Measurements from ENCODE around the gene CIART.
A peak's percentile ranks its signal among the peaks of the same experiment; 100 is the strongest.

CIART gene

DNA sequence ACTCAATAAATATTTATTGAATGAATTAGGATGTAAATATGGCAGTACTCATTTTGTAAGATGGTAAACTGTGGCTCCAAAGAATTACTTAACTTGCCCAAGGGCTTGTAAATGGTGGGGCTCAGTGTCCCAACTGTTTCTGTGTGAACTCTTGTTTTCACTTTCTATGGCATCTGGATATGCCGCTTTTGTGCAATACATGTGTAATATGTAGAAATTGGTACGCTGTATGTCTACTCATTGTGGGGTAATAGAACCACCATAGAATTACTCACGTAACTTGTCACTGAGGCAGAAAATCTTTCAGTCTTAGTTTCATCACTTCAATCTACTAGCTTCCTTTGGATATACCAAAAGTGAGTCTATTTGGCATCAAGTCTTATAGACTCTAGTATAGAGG, 40.0 kb downstream of the CIART start:
- peaks cover 10% of the 10 kb centered on the region for H3K4me1 ChIP-seq (ENCODE audit: low read depth, poor library complexity, severe bottlenecking)
- H3K79me2 ChIP-seq (ENCODE audit: insufficient read depth, low read depth), result peaks cover 56% of the 10 kb centered on the region
- H4K20me1 ChIP-seq (ENCODE audit: insufficient read depth), result no peaks in the 10 kb centered on the region
- no peak overlapping the region; the same call in 1 of the 2 replicates for H2AFZ ChIP-seq (ENCODE audit: low read depth)
- H3K9ac ChIP-seq, result peak overlapping the region; percentile 77
- H3K4me3 ChIP-seq (IDR thresholded peaks at IDR 0.05; ENCODE audit: insufficient read depth, low read depth, low read length), result peak overlapping the region; percentile 97
- no peaks in the 10 kb centered on the region for H3K27me3 ChIP-seq (ENCODE audit: insufficient read depth, low read depth)
- TF ChIP-seq, protein P1, sequence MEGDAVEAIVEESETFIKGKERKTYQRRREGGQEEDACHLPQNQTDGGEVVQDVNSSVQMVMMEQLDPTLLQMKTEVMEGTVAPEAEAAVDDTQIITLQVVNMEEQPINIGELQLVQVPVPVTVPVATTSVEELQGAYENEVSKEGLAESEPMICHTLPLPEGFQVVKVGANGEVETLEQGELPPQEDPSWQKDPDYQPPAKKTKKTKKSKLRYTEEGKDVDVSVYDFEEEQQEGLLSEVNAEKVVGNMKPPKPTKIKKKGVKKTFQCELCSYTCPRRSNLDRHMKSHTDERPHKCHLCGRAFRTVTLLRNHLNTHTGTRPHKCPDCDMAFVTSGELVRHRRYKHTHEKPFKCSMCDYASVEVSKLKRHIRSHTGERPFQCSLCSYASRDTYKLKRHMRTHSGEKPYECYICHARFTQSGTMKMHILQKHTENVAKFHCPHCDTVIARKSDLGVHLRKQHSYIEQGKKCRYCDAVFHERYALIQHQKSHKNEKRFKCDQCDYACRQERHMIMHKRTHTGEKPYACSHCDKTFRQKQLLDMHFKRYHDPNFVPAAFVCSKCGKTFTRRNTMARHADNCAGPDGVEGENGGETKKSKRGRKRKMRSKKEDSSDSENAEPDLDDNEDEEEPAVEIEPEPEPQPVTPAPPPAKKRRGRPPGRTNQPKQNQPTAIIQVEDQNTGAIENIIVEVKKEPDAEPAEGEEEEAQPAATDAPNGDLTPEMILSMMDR (conservative IDR thresholded peaks at IDR 0.05; ENCODE audit: low read depth, low read length), result no peak
- peak overlapping the region; percentile 67 for H3K27ac ChIP-seq
- H3K4me2 ChIP-seq, result peak overlapping the region; percentile 90
- peaks cover 26% of the 10 kb centered on the region; the same call in 1 of the 2 replicates for H3K36me3 ChIP-seq (ENCODE audit: insufficient read depth)

DNA sequence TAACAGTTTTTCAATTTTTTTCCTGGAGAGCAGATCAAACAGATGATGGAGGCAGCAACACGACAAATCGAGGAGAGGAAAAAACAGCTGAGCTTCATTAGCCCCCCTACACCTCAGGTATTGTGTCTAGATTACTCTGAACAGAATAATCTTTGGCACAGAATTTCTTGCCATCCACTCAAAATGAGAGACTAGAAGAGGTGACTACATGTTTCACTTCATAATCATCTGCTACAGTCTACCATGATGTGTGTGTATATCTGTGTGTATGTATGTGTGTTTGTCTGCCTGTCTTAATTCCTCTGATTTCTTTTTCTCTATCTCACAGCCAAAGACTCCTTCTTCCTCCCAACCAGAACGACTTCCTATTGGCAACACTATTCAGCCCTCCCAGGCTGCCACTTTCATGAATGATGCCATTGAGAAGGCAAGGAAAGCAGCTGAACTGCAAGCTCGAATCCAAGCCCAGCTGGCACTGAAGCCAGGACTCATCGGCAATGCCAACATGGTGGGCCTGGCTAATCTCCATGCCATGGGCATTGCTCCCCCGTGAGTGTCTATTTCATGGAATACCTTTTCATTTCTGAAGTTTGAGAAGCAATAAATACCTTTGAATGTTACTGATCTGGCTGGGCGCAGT, 50.4 kb downstream of the CIART start:
- Histone ChIP-seq H2AFZ (ENCODE audit: low read depth) (no peak overlapping the region), H4K20me1 (ENCODE audit: insufficient read depth) (no peaks in the 10 kb centered on the region), H3K4me2 (no peak overlapping the region), H3K4me3 (IDR thresholded peaks at IDR 0.05; ENCODE audit: insufficient read depth, low read depth, low read length) (no peak overlapping the region), H3K79me2 (ENCODE audit: insufficient read depth, low read depth) (peaks cover 4% of the 10 kb centered on the region; the same call in 1 of the 2 replicates), H3K4me1 (ENCODE audit: low read depth, poor library complexity, severe bottlenecking) (no peaks in the 10 kb centered on the region), H3K27me3 (ENCODE audit: insufficient read depth, low read depth) (no peaks in the 10 kb centered on the region), H3K36me3 (ENCODE audit: insufficient read depth) (peaks cover 76% of the 10 kb centered on the region; the same call in 1 of the 2 replicates), H3K9ac (no peak overlapping the region), H3K27ac (no peak overlapping the region)
- TF ChIP-seq, protein P1 (conservative IDR thresholded peaks at IDR 0.05; ENCODE audit: low read depth, low read length), result no peak

Measured in KMS-11 (cell line).